IPS-15b (cell line): ENCODE data around the gene COLGALT1.
A peak's percentile ranks its signal among the peaks of the same experiment; 100 is the strongest.

ENCODE experiments used
- H3K27me3 ChIP-seq: one replicate; pipeline ENCODE4 v1.6.1; 2013; ENCODE audit warnings: low read length; ENCODE audit not compliant: control insufficient read depth, insufficient read depth
- H3K36me3 ChIP-seq: one replicate; pipeline ENCODE4 v1.6.1; 2013; ENCODE audit warnings: low read length; ENCODE audit not compliant: control insufficient read depth, insufficient read depth
- H3K4me1 ChIP-seq: one replicate; pipeline ENCODE4 v1.6.1; 2013; ENCODE audit warnings: mild to moderate bottlenecking, low read length; ENCODE audit not compliant: control insufficient read depth, insufficient read depth
- H3K4me3 ChIP-seq: one replicate; pipeline ENCODE4 v1.5.1; 2013; ENCODE audit warnings: low read depth, low read length
- H3K9ac ChIP-seq: one replicate; pipeline ENCODE4 v1.6.1; 2013; ENCODE audit warnings: low read depth, mild to moderate bottlenecking, low read length
- H3K9me3 ChIP-seq: one replicate; pipeline ENCODE4 v1.6.1; 2013; ENCODE audit warnings: mild to moderate bottlenecking, low read length; ENCODE audit not compliant: control insufficient read depth, insufficient read depth

The COLGALT1 gene

DNA sequence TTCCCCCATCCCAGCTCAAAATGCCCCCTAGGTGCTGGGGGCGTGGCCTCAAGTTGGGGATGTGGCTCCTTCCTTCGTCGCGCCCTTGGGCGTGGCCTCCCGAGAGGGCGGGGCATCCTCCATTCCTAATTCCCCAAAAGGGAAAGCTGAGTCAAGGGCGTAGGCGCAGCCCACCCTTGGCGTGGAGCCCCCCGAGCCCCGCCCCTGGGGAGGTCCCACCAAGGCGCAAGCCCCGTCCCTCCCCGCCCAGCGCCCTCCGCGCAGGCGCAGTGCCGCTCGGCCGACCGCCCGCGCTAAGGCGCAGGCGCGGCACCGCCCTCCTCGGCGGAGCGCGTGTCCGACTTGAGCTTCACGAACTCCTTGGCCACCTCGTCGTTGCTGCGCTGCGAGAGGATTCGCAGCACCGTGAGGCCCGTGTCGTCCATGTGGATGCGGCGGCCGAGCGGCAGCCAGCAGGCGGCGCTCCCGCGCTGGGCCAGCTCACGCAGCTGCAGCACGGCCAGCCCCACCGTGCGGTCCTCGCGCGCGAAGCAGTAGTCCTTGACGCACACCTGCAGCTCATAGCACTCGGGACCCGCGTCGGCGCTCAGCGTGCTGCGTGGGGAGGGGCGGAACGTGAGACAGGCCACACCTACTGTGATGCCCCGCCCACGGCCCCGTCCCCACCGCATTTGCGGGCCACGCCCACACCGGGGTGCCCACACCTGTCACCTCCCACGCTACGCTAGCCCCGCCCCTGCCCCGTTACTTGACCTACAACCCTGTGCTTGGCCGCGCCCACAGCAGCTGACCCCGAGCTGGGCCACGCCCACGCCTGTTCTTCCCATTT, 50.5 kb downstream of the COLGALT1 start:
- Histone ChIP-seq H3K4me3 (peak overlapping the region; percentile 74), H3K9me3 (no peaks in the 10 kb centered on the region), H3K27me3 (no peaks in the 10 kb centered on the region), H3K4me1 (peaks cover 11% of the 10 kb centered on the region), H3K36me3 (peaks cover 8% of the 10 kb centered on the region), H3K9ac (peak overlapping the region; percentile 73)

DNA sequence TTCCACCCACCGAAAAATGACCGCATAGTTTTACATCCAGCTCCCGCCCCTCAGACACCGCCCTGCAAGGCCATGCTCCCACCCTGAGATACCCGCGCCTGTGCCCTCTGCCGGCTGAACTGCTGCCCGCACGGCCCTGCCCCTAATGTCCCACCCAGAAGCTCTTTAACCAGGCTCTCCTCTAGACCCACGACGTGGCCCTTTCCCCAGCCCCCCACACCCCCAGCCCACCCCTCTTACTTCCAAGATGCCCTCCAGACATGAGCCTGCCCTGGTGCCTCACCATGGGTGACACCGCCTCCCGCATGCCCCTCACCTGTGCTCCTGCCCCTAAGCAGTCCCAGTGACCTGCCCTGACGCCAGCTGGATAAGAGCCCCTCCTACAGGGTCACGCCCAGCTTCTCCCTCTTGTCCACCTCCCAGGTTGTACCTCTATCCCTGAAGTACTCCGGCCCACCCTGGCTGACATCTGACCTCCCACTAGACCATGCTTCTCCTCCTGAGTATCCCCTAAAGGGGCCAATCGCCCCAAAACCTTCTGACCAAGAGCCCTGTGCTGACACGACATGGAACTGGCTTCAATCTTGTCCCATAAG, 51.2 kb downstream of the COLGALT1 start:
- no peak overlapping the region for H3K9ac ChIP-seq
- H3K4me1 ChIP-seq: peaks cover 7% of the 10 kb centered on the region
- H3K36me3 ChIP-seq: peaks cover 8% of the 10 kb centered on the region
- peak overlapping the region; percentile 74 for H3K4me3 ChIP-seq
- no peaks in the 10 kb centered on the region for H3K27me3 ChIP-seq
- no peaks in the 10 kb centered on the region for H3K9me3 ChIP-seq

DNA sequence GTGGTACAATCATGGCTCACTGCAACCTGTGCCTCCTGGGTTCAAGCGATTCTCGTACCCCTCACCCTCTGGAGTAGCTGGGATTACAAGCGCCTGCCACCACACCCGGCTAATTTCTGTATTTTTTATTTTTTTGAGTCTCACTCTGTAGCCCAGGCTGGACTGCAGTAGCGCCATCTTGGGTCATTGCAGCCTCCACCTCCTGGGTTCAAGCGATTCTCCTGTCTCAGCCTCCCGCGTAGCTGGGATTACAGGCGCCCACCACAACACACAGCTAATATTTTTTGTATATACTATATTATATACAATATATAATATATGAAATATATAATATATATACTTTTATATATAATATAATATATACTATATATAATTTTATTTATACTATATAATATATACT, 52.5 kb downstream of the COLGALT1 start:
- H3K4me1 ChIP-seq: no peaks in the 10 kb centered on the region
- H3K9me3 ChIP-seq: no peaks in the 10 kb centered on the region
- H3K9ac ChIP-seq: no peak overlapping the region
- H3K27me3 ChIP-seq: no peaks in the 10 kb centered on the region
- H3K36me3 ChIP-seq: peaks cover 15% of the 10 kb centered on the region
- no peak overlapping the region for H3K4me3 ChIP-seq

DNA sequence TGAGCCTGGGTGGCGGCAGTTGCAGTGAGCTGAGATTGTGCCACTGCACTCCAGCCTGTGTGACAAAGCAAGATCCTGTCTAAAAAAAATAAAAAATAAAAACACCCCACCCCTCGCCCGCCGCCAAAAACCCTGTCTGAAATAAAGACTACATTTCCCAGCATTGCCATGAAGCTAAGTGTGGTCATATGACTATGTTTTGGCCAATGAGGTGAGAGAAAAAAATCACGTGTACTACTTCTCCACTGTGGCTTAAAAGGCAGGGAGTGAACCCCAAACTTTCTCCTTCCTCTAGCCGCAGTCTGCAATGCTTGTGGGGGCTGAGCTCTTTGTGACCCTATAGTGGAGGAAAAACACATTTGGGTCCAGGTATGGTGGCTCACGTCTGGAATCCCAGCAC, 54.9 kb downstream of the COLGALT1 start:
- H3K9me3 ChIP-seq: no peaks in the 10 kb centered on the region
- no peaks in the 10 kb centered on the region for H3K4me1 ChIP-seq
- H3K9ac ChIP-seq: no peak overlapping the region
- H3K4me3 ChIP-seq: no peak overlapping the region
- H3K27me3 ChIP-seq: no peaks in the 10 kb centered on the region
- H3K36me3 ChIP-seq: peaks cover 17% of the 10 kb centered on the region

DNA sequence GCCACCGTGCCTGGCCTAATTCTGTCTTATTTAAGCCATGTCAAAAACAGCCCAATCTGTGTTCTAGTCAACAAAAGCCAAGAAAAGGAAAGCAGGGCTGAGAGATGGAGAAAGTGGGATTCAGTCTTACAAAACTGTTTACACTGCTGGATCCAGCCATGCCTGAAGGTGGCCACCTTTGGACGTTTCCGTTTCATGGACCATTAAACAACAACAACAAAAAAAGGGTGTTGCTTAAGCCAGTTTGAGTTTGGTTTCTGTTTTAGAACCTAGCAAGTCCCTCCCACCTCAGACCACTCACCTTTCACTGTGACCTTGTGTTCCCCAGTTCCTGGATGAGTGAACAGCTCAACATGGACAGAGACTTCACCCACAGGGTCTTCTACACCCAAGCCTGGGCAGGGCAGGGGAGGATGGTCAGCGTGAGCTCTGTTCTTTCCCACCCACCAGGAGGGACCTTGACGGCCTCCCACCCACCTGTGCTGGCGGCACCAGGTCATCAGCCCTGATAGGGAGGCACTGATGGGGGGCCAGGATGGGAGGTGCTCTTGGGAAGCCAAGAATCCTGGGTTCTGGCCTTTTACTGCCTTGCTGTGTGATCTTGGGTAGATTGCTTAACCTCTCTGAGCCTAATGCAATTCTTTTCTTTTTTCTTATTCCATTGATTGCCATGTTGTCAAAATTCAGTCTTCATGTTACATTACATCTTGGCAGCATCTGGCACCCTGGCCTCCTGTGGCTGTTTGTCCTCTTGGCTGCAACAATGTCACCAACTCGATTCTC, 56.2 kb downstream of the COLGALT1 start:
- peaks cover 17% of the 10 kb centered on the region for H3K36me3 ChIP-seq
- no peak overlapping the region for H3K4me3 ChIP-seq
- no peaks in the 10 kb centered on the region for H3K27me3 ChIP-seq
- no peak overlapping the region for H3K9ac ChIP-seq
- no peaks in the 10 kb centered on the region for H3K4me1 ChIP-seq
- H3K9me3 ChIP-seq: no peaks in the 10 kb centered on the region

DNA sequence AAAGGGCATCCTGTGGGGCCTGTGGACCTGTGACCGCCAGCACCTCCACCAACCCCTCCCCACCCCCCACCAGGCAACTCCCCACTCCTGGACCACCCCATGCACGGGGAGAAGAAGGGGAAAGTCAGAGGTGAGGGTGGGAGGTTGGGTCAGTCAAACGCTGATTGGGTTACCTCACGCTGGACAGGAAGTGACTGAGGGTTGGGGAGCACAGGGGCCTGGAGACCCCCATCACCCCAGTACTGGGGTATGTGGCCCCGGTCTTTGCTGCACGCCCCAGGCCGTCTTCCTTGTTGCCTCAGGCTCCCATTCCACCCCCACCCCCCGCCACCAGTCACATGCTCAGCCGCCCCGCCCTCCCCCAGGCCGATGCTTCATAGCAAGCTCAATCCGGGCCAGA, 59.0 kb downstream of the COLGALT1 start:
- H3K4me3 ChIP-seq: no peak overlapping the region
- no peaks in the 10 kb centered on the region for H3K9me3 ChIP-seq
- H3K9ac ChIP-seq: no peak overlapping the region
- H3K36me3 ChIP-seq: peaks cover 13% of the 10 kb centered on the region
- no peaks in the 10 kb centered on the region for H3K4me1 ChIP-seq
- H3K27me3 ChIP-seq: no peaks in the 10 kb centered on the region

DNA sequence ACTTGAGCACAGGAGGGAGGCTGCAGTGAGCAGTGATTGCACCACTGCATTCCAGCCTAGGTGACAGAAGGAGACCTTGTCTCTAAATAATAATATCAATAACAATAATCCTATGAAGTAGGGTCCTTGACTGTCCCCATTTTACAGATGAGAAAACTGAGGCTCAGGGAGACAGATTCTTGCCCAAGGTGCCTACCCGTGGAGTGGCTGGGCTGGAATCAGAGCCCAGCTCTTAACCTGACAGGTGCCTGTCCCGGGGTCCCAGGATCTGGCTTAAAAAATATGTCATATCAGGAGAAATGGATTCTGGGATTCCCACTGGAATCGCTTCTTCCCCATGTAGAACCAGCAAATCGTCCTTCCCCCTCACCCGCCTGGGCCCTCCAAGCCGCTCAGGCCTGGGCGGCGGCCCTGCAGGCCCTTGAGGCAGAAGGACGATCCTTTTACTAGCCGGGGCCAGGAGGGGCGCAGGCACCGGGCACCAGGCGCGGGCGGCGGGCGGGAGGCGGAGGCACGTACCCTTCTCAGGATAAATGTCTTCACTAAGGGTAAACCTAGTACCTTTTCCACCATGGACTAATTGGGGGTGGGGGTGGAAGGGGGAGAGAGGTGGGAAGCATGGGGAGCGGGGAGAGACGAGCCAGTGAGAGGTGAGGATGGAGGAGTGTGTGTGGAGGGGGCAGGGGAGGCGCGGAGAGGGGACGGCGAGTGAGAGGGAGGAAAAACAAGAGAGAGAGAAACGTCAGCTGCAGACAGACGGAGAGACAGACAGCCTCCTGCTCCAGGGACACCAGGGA, 60.6 kb downstream of the COLGALT1 start:
- no peaks in the 10 kb centered on the region for H3K9me3 ChIP-seq
- no peak overlapping the region for H3K9ac ChIP-seq
- peaks cover 14% of the 10 kb centered on the region for H3K36me3 ChIP-seq
- no peaks in the 10 kb centered on the region for H3K4me1 ChIP-seq
- peak overlapping the region; percentile 50 for H3K4me3 ChIP-seq
- H3K27me3 ChIP-seq: no peaks in the 10 kb centered on the region

DNA sequence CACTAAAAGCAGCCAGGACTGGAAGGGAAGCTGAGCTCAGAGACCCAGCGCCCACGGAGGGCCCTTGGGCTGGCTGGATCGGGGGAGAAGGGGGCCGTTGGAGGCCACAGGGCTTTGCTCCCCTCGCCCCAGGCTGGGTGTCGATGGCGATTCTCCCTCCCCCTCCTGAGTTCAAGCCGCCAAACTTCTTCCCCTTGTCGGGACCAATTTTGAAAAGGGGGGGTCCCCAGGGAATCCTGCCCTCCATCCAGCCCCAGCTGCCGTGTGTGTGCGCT, 61.2 kb downstream of the COLGALT1 start:
- Histone ChIP-seq H3K27me3 (no peaks in the 10 kb centered on the region), H3K9ac (no peak overlapping the region), H3K36me3 (peaks cover 14% of the 10 kb centered on the region), H3K4me3 (peak overlapping the region; percentile 50), H3K9me3 (no peaks in the 10 kb centered on the region), H3K4me1 (no peaks in the 10 kb centered on the region)

DNA sequence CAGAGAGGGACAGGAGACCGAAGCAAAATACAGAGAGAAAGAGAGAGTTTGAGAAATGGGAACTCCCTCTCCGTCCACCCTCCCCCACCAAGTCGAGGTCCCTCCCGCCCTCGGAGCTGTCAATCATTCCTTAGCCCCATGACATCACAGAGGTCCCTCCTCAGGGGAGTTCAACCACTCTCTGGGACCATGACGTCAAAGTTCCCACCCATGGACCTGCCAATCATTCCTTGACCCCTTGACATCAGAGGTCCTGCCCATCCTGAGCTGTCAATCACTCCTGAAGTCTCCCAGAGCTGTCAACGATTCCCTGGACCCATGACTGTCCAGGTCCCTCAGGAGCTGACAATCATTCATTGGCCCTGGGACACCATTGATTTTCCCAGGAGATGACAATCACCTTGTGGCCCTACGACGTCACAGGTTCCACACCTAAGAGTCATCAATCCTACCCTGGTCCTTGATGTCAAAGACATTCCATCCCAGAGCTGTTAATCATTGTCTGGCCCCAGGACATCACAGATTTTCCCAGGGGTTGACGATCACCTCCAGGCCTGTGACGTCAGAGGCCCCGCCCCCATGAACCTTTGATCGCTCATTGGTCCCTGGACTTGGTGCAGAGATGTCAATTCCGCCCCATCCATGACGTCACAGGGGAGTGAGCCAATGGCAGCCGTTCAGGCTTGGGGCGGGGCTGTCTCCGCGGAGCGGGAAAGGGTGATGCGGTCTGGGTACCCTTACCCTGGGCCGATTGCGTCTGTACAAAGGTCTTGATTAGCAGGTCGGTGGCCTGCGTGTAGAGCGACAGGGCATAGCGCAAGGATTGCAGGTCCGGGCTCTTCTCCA, 61.7 kb downstream of the COLGALT1 start:
- Histone ChIP-seq H3K9me3 (no peaks in the 10 kb centered on the region), H3K4me1 (no peaks in the 10 kb centered on the region), H3K27me3 (no peaks in the 10 kb centered on the region), H3K4me3 (peak overlapping the region; percentile 50), H3K36me3 (peaks cover 9% of the 10 kb centered on the region), H3K9ac (no peak overlapping the region)

DNA sequence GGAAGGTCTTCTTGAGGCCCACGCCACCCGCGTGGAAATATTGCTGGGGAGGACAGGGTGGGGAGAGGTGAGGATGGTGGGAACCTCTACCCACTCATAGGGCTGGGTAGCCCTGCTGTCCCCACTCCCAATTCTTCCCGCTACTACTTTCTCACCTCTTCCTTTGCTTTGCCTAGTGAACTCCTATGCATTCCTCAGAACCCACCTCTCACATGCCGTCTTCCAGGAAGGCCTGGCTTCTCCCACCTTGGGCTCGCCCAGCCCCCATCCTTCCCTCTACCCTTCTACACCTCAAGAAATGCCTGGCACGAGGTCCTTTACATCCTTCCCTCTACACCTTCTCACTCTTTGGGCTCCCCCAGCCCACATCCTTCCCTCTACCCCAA, 62.4 kb downstream of the COLGALT1 start:
- no peaks in the 10 kb centered on the region for H3K9me3 ChIP-seq
- no peak overlapping the region for H3K9ac ChIP-seq
- no peak overlapping the region for H3K4me3 ChIP-seq
- H3K27me3 ChIP-seq: no peaks in the 10 kb centered on the region
- no peaks in the 10 kb centered on the region for H3K4me1 ChIP-seq
- peaks cover 9% of the 10 kb centered on the region for H3K36me3 ChIP-seq
